K562 (cell line): ENCODE data around the gene SND1. TPM values are rescaled to one million over a fixed set of nuclear protein-coding genes. Genes with fewer than 3 reads are reported as not detected.
A peak's percentile ranks its signal among the peaks of the same experiment; 100 is the strongest.

Experiments
- ATF7 ChIP-seq: fragments of 450-650 bp; IDR thresholded peaks from 2 replicates; pipeline ENCODE4 v1.7.1; 2014; ENCODE audit warnings: mild to moderate bottlenecking, moderate library complexity
- CBX1 ChIP-seq: sonication (generic); IDR thresholded peaks from 2 replicates; pipeline ENCODE4 v1.6.1; 2016; ENCODE audit warnings: antibody characterized with exemption, low read depth, mild to moderate bottlenecking
- DMBX1 ChIP-seq: fragments of 250-450 bp; sonication (Bioruptor Pico); IDR thresholded peaks from 2 replicates; pipeline ENCODE4 v1.8.0; 2022; ENCODE audit warnings: inconsistent platforms, mild to moderate bottlenecking, moderate library complexity, borderline replicate concordance
- FOXA3 ChIP-seq, 2 experiments: fragments of 450-650 bp in 1 of 2; sonication (generic) in 1 of 2; formaldehyde crosslinking; IDR thresholded peaks in 1 of 2; conservative IDR thresholded peaks in 1 of 2; 2 replicates each; pipeline versions ENCODE4 v1.4.0 to v1.8.0; 2020 to 2022; ENCODE audit warnings: mild to moderate bottlenecking in 2 of 2, missing genetic modification reagents in 1 of 2
- FOXK2 ChIP-seq, 2 experiments: fragments of 450-650 bp; IDR thresholded peaks in 1 of 2; conservative IDR thresholded peaks in 1 of 2; 2 replicates each; pipeline ENCODE4 v1.6.1; 2016; ENCODE audit warnings: low read depth in 2 of 2, mild to moderate bottlenecking in 1 of 2
- KHSRP ChIP-seq: fragments of 450-650 bp; IDR thresholded peaks from 2 replicates; pipeline ENCODE4 v1.6.1; 2017
- NR2C1 ChIP-seq, 2 experiments: fragments of 450-650 bp; IDR thresholded peaks; 2 replicates each; pipeline ENCODE4 v1.6.1; 2017; ENCODE audit warnings: mild to moderate bottlenecking in 2 of 2, antibody characterized with exemption in 1 of 2, inconsistent platforms in 1 of 2, missing compliant biosample characterization in 1 of 2, missing genetic modification characterization in 1 of 2
- SMARCA4 ChIP-seq: fragments of 450-650 bp; IDR thresholded peaks from 2 replicates; pipeline ENCODE4 v1.6.1; 2016
- SMARCA5 ChIP-seq: fragments of 450-650 bp; IDR thresholded peaks from 2 replicates; pipeline ENCODE4 v1.6.1; 2016
- ZBTB1 ChIP-seq: sonication (generic); formaldehyde crosslinking; IDR thresholded peaks from 2 replicates; pipeline ENCODE4 v1.8.1; 2023; ENCODE audit warnings: missing genetic modification reagents, low read depth, mild to moderate bottlenecking, borderline replicate concordance
- polyA plus RNA-seq, 8 experiments: library from polyadenylated mRNA; depleted of rRNA in 4 of 8; stranded (reverse) in 5 of 8; unstranded in 3 of 8; fragments of >200 nt; fragmentation: Nextera tagmentation in 2 of 8; fragmentation: Illumina TruSeq in 1 of 8; extraction: Ambion mirVana in 2 of 8; extraction: Trizol in 1 of 8; gene quantifications; 2 replicates each; pipeline versions ENCODE4 v1.2.1 to v1.2.3, GENCODE V29; 2011 to 2014; ENCODE audit warnings: inconsistent platforms in 1 of 8, missing spikeins in 1 of 8
- total RNA-seq, 7 experiments: library from RNA; depleted of rRNA in 6 of 7; stranded (reverse); fragments of >200 nt in 6 of 7; fragmentation: Illumina TruSeq in 2 of 7; extraction: Trizol in 2 of 7; gene quantifications; 2 replicates each; pipeline versions ENCODE4 v1.2.1 to v1.2.3, GENCODE V29; 2011 to 2021; ENCODE audit warnings: low replicate concordance in 1 of 7
- TF ChIP-seq, protein P1 (sequence below): fragments of 450-650 bp; IDR thresholded peaks from 2 replicates; pipeline ENCODE4 v1.6.1; 2017; ENCODE audit warnings: antibody characterized with exemption
- TF ChIP-seq, protein P2 (sequence below): fragments of 250-450 bp; sonication (Bioruptor Pico); IDR thresholded peaks from 2 replicates; pipeline ENCODE4 v1.5.0; 2021
- TF ChIP-seq, protein P3 (sequence below): sonication (generic); formaldehyde crosslinking; IDR thresholded peaks from 2 replicates; pipeline ENCODE4 v1.8.0; 2022; ENCODE audit warnings: missing genetic modification reagents, mild to moderate bottlenecking, moderate library complexity, borderline replicate concordance
- TF ChIP-seq, protein P4 (sequence below): fragments of 450-650 bp; IDR thresholded peaks from 2 replicates; pipeline ENCODE4 v1.6.1; 2017; ENCODE audit warnings: antibody characterized with exemption, mild to moderate bottlenecking
- TF ChIP-seq, protein P5 (sequence below), 3 experiments: IDR thresholded peaks in 2 of 3; conservative IDR thresholded peaks in 1 of 3; 2 replicates each; pipeline ENCODE4 v1.5.1; 2011 to 2012; ENCODE audit warnings: low read length in 3 of 3, mild to moderate bottlenecking in 3 of 3, control low read depth in 2 of 3, improper control_type of control experiment in 1 of 3, inconsistent platforms in 1 of 3, low read depth in 1 of 3, mixed read lengths in 1 of 3, moderate library complexity in 1 of 3; ENCODE audit not compliant: insufficient read depth in 2 of 3

SND1 gene
- total and polyA plus RNA-seq, 9 of the 15 experiments (the other 6 are each of a cell fraction or from before 2014, with no cell fraction given): 46.5 to 307 (median 191) TPM

DNA sequence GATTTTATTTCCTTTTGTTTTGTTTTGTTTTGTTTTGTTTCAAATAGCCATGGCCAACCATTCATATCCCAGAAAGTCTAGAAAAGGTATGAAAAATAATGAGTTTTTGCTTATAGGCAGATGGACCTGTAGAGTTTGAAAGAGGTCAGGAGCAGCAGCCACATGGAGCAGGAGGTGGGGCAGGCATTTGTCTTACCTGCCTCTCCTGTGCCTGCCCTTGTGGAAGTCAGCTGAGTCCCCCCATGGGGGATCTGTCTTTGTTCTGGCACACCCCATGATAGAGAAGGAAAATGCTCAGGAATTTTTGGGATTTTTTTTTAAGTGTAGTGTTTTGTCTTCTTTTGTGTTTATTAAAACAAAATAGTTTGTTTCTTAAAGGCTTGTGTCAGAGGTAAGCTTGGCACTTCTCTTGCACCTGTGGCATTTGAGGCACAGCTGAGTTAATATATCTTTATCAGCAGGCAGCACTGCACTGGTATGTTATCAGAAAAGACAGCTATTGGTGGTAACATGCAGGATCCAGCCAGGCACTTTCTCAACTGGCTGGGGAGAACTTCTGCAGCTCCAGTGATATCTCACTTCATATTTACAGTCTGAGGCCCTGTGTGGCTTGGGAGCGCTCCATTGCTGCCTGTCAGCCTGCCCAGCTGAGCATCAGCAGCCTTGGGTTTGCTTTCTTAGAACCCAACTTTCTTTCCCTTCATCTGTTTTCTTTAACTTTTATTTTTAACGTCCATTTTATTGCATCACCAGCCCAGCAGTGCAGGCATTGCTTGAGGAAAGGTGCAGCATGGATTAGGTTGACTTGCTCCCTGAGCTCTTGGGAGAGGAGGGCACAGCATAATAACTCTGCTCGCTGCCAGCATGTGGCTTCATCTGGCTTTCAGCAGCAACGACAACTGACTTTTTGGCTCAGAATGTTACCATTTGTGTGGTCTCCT is 334.9 kb downstream of the SND1 start (continued):
- peak; percentile 86 to 90 for TF ChIP-seq FOXK2 (conservative IDR thresholded peaks at IDR 0.05 in 1 of 2, IDR thresholded peaks at IDR 0.05 in 1 of 2; ENCODE audit: low read depth in 2 of 2)
- peak in 1 of 2 experiments; percentile 71; a peak in 2 of 4 replicates for TF ChIP-seq FOXA3 (CRISPR knock-in tag; conservative IDR thresholded peaks at IDR 0.05 in 1 of 2, IDR thresholded peaks at IDR 0.05 in 1 of 2)
- TF ChIP-seq NR2C1 (IDR thresholded peaks at IDR 0.05): no peak
- TF ChIP-seq NR2C1 (tag; IDR thresholded peaks at IDR 0.05): no peak
- TF ChIP-seq ATF7: peak; percentile 37
- TF ChIP-seq CBX1: no peak
- TF ChIP-seq, protein P1, sequence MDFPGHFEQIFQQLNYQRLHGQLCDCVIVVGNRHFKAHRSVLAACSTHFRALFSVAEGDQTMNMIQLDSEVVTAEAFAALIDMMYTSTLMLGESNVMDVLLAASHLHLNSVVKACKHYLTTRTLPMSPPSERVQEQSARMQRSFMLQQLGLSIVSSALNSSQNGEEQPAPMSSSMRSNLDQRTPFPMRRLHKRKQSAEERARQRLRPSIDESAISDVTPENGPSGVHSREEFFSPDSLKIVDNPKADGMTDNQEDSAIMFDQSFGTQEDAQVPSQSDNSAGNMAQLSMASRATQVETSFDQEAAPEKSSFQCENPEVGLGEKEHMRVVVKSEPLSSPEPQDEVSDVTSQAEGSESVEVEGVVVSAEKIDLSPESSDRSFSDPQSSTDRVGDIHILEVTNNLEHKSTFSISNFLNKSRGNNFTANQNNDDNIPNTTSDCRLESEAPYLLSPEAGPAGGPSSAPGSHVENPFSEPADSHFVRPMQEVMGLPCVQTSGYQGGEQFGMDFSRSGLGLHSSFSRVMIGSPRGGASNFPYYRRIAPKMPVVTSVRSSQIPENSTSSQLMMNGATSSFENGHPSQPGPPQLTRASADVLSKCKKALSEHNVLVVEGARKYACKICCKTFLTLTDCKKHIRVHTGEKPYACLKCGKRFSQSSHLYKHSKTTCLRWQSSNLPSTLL: peak; percentile 87
- peak; percentile 52; the same call in 1 of the 2 replicates for TF ChIP-seq DMBX1 (CRISPR knock-in tag)
- TF ChIP-seq ZBTB1: no peak
- no peak for TF ChIP-seq SMARCA5
- TF ChIP-seq, protein P2, sequence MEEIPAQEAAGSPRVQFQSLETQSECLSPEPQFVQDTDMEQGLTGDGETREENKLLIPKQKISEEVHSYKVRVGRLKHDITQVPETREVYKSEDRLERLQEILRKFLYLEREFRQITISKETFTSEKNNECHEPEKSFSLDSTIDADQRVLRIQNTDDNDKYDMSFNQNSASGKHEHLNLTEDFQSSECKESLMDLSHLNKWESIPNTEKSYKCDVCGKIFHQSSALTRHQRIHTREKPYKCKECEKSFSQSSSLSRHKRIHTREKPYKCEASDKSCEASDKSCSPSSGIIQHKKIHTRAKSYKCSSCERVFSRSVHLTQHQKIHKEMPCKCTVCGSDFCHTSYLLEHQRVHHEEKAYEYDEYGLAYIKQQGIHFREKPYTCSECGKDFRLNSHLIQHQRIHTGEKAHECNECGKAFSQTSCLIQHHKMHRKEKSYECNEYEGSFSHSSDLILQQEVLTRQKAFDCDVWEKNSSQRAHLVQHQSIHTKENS (CRISPR knock-in tag): no peak
- peak; percentile 86 for TF ChIP-seq SMARCA4
- TF ChIP-seq, protein P3, sequence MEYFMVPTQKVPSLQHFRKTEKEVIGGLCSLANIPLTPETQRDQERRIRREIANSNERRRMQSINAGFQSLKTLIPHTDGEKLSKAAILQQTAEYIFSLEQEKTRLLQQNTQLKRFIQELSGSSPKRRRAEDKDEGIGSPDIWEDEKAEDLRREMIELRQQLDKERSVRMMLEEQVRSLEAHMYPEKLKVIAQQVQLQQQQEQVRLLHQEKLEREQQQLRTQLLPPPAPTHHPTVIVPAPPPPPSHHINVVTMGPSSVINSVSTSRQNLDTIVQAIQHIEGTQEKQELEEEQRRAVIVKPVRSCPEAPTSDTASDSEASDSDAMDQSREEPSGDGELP (CRISPR knock-in tag): peak; percentile 89
- TF ChIP-seq, protein P4, sequence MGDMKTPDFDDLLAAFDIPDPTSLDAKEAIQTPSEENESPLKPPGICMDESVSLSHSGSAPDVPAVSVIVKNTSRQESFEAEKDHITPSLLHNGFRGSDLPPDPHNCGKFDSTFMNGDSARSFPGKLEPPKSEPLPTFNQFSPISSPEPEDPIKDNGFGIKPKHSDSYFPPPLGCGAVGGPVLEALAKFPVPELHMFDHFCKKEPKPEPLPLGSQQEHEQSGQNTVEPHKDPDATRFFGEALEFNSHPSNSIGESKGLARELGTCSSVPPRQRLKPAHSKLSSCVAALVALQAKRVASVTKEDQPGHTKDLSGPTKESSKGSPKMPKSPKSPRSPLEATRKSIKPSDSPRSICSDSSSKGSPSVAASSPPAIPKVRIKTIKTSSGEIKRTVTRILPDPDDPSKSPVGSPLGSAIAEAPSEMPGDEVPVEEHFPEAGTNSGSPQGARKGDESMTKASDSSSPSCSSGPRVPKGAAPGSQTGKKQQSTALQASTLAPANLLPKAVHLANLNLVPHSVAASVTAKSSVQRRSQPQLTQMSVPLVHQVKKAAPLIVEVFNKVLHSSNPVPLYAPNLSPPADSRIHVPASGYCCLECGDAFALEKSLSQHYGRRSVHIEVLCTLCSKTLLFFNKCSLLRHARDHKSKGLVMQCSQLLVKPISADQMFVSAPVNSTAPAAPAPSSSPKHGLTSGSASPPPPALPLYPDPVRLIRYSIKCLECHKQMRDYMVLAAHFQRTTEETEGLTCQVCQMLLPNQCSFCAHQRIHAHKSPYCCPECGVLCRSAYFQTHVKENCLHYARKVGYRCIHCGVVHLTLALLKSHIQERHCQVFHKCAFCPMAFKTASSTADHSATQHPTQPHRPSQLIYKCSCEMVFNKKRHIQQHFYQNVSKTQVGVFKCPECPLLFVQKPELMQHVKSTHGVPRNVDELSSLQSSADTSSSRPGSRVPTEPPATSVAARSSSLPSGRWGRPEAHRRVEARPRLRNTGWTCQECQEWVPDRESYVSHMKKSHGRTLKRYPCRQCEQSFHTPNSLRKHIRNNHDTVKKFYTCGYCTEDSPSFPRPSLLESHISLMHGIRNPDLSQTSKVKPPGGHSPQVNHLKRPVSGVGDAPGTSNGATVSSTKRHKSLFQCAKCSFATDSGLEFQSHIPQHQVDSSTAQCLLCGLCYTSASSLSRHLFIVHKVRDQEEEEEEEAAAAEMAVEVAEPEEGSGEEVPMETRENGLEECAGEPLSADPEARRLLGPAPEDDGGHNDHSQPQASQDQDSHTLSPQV: peak; percentile 72
- TF ChIP-seq KHSRP: 0 out of 2 replicates have a peak, but pooled peaks have one; percentile 24
- TF ChIP-seq, protein P5, sequence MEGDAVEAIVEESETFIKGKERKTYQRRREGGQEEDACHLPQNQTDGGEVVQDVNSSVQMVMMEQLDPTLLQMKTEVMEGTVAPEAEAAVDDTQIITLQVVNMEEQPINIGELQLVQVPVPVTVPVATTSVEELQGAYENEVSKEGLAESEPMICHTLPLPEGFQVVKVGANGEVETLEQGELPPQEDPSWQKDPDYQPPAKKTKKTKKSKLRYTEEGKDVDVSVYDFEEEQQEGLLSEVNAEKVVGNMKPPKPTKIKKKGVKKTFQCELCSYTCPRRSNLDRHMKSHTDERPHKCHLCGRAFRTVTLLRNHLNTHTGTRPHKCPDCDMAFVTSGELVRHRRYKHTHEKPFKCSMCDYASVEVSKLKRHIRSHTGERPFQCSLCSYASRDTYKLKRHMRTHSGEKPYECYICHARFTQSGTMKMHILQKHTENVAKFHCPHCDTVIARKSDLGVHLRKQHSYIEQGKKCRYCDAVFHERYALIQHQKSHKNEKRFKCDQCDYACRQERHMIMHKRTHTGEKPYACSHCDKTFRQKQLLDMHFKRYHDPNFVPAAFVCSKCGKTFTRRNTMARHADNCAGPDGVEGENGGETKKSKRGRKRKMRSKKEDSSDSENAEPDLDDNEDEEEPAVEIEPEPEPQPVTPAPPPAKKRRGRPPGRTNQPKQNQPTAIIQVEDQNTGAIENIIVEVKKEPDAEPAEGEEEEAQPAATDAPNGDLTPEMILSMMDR (IDR thresholded peaks at IDR 0.05 in 2 of 3, conservative IDR thresholded peaks at IDR 0.05 in 1 of 3; ENCODE audit: insufficient read depth in 2 of 3, low read depth in 1 of 3, low read length in 3 of 3): no peak
